Mesenchymal stem cell (in vitro differentiated cells and primary cell): Measurements from ENCODE around the gene MAN1A1.
A peak's percentile ranks its signal among the peaks of the same experiment; 100 is the strongest.

Source experiments
- DNase-seq: peaks from one replicate; pipeline ENCODE4 v3.0.0-alpha.2; 2013
- H2AFZ ChIP-seq: one replicate; pipeline ENCODE4 v1.6.1; 2013; ENCODE audit warnings: low read depth, mild to moderate bottlenecking, control low read depth, inconsistent platforms, low read length, moderate library complexity
- H2AK5ac ChIP-seq: 2 replicates; pipeline ENCODE4 v1.6.1; 2013; ENCODE audit warnings: low read length, moderate library complexity, mild to moderate bottlenecking, inconsistent platforms; ENCODE audit not compliant: severe bottlenecking
- H2BK120ac ChIP-seq: one replicate; pipeline ENCODE4 v1.6.1; 2013; ENCODE audit warnings: low read depth, mild to moderate bottlenecking, inconsistent platforms, low read length, moderate library complexity
- H2BK12ac ChIP-seq, 2 experiments: one replicate each; pipeline ENCODE4 v1.6.1; 2013; ENCODE audit warnings: inconsistent platforms in 2 of 2, low read length in 2 of 2, mild to moderate bottlenecking in 2 of 2, moderate library complexity in 2 of 2, control low read depth in 1 of 2
- H2BK15ac ChIP-seq: one replicate; pipeline ENCODE4 v1.6.1; 2013; ENCODE audit warnings: mild to moderate bottlenecking, low read depth, inconsistent platforms; ENCODE audit not compliant: poor library complexity, severe bottlenecking
- H2BK5ac ChIP-seq: 2 replicates; pipeline ENCODE4 v1.6.1; 2013; ENCODE audit warnings: low read depth, mild to moderate bottlenecking, low read length, control low read depth, inconsistent platforms; ENCODE audit not compliant: poor library complexity, severe bottlenecking
- H3K14ac ChIP-seq, 2 experiments: one replicate each; pipeline ENCODE4 v1.6.1; 2013; ENCODE audit warnings: inconsistent platforms in 2 of 2, low read length in 2 of 2, control low read depth in 1 of 2, mild to moderate bottlenecking in 1 of 2, moderate library complexity in 1 of 2
- H3K18ac ChIP-seq, 2 experiments: one replicate each; pipeline ENCODE4 v1.6.1; 2013; ENCODE audit warnings: inconsistent platforms in 2 of 2, low read length in 2 of 2, control low read depth in 1 of 2, low read depth in 1 of 2, mild to moderate bottlenecking in 1 of 2
- H3K23ac ChIP-seq, 2 experiments: one replicate each; pipeline ENCODE4 v1.6.1; 2013; ENCODE audit warnings: inconsistent platforms in 2 of 2, low read length in 2 of 2, mild to moderate bottlenecking in 2 of 2, moderate library complexity in 2 of 2, control low read depth in 1 of 2
- H3K27ac ChIP-seq: 2 replicates; pipeline ENCODE4 v1.5.1; 2013; ENCODE audit warnings: mild to moderate bottlenecking, moderate library complexity, low read length, control low read depth, inconsistent platforms; ENCODE audit not compliant: poor library complexity, severe bottlenecking
- H3K27me3 ChIP-seq, 2 experiments: 2 replicates each; pipeline versions ENCODE4 v1.6.1 to v1.7.0; 2013; ENCODE audit warnings: low read length in 2 of 2, mild to moderate bottlenecking in 2 of 2, moderate library complexity in 2 of 2, control low read depth in 1 of 2, inconsistent platforms in 1 of 2; ENCODE audit not compliant: control insufficient read depth in 1 of 2, insufficient read depth in 1 of 2
- H3K36me3 ChIP-seq, 2 experiments: 2 replicates each; pipeline versions ENCODE4 v1.6.1 to v1.7.0; 2013; ENCODE audit warnings: low read length in 2 of 2, control low read depth in 1 of 2, inconsistent platforms in 1 of 2, low read depth in 1 of 2, mild to moderate bottlenecking in 1 of 2; ENCODE audit not compliant: insufficient read depth in 2 of 2, control insufficient read depth in 1 of 2
- H3K4ac ChIP-seq, 2 experiments: one replicate each; pipeline ENCODE4 v1.6.1; 2013; ENCODE audit warnings: inconsistent platforms in 2 of 2, low read length in 2 of 2, mild to moderate bottlenecking in 2 of 2, moderate library complexity in 2 of 2, control low read depth in 1 of 2, low read depth in 1 of 2
- H3K4me1 ChIP-seq: 2 replicates; pipeline ENCODE4 v1.6.1; 2013; ENCODE audit warnings: low read depth, low read length, control low read depth; ENCODE audit not compliant: control insufficient read depth, insufficient read depth
- H3K4me2 ChIP-seq: 2 replicates; pipeline ENCODE4 v1.6.1; 2013; ENCODE audit warnings: low read length, mild to moderate bottlenecking, inconsistent platforms; ENCODE audit not compliant: poor library complexity, severe bottlenecking
- H3K4me3 ChIP-seq, 2 experiments: 2 replicates each; pipeline versions ENCODE4 v1.5.1 to v1.7.0; 2013; ENCODE audit warnings: low read length in 2 of 2, mild to moderate bottlenecking in 2 of 2, control low read depth in 1 of 2, low read depth in 1 of 2; ENCODE audit not compliant: insufficient read depth in 1 of 2
- H3K79me1 ChIP-seq: replicated peaks from 2 replicates; pipeline ENCODE4 v1.6.1; 2013; ENCODE audit warnings: mild to moderate bottlenecking, control low read depth, low read length, inconsistent platforms; ENCODE audit not compliant: poor library complexity, severe bottlenecking
- H3K9ac ChIP-seq: 2 replicates; pipeline ENCODE4 v1.7.0; 2013; ENCODE audit warnings: mild to moderate bottlenecking, low read length, moderate library complexity
- H3K9me3 ChIP-seq: 2 replicates; pipeline ENCODE4 v1.7.0; 2013; ENCODE audit warnings: mild to moderate bottlenecking, low read length; ENCODE audit not compliant: control insufficient read depth
- H4K8ac ChIP-seq: one replicate; pipeline ENCODE4 v1.6.1; 2013; ENCODE audit warnings: inconsistent platforms, mild to moderate bottlenecking, low read length, moderate library complexity
- H4K91ac ChIP-seq: one replicate; pipeline ENCODE4 v1.6.1; 2013; ENCODE audit warnings: mild to moderate bottlenecking, low read length, inconsistent platforms
- WGBS: methylation state at CpG from one replicate; pipeline ENCODE4 v1.1.7; 2013; ENCODE audit warnings: mixed read lengths; 5-methylcytosine and 5-hydroxymethylcytosine counted together

The MAN1A1 gene

DNA sequence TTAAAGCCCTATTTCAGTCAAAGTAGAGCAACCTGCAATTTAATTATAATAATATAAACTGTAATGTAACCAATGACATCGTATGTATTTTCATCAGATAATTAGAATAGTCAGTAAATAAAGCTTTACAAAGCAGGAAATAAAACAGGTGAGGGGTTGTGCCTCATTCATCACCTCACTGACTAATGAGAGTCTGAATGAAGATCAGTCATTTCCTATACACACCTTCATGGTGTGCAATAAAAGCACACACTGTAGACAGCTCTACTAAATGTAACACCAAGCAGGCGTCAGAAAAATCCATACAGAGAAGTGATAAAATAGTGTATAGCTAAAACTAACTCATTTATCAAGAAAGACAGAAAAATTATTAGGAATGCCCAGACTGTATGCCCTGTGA lies 105.9 kb downstream of the MAN1A1 start:
- H2AFZ ChIP-seq, result no peak overlapping the region
- no peak overlapping the region for H3K27ac ChIP-seq
- no peak overlapping the region for H3K23ac ChIP-seq
- no peak overlapping the region for H3K14ac ChIP-seq
- H3K4me2 ChIP-seq, result no peak overlapping the region
- H3K4ac ChIP-seq, result no peak overlapping the region
- H3K18ac ChIP-seq, result no peak overlapping the region
- no peak overlapping the region for H3K9ac ChIP-seq
- peaks cover 0 to 61% of the 10 kb centered on the region in 2 experiments for H3K36me3 ChIP-seq
- H4K8ac ChIP-seq, result no peak overlapping the region
- no peaks in the 10 kb centered on the region for H3K9me3 ChIP-seq
- no peak overlapping the region for H3K4me3 ChIP-seq
- no peak overlapping the region for H2AK5ac ChIP-seq
- no peaks in the 10 kb centered on the region for H3K79me1 ChIP-seq
- H2BK5ac ChIP-seq, result no peak overlapping the region
- WGBS, result no CpG with 5 or more reads among the region's 2 CpGs
- peaks cover 2% of the 10 kb centered on the region for H3K4me1 ChIP-seq
- no peak overlapping the region for H2BK120ac ChIP-seq
- no peak for DNase-seq
- H3K27me3 ChIP-seq, result no peaks in the 10 kb centered on the region
- H2BK15ac ChIP-seq, result no peak overlapping the region
- H4K91ac ChIP-seq, result no peak overlapping the region
- H2BK12ac ChIP-seq, result no peak overlapping the region

DNA sequence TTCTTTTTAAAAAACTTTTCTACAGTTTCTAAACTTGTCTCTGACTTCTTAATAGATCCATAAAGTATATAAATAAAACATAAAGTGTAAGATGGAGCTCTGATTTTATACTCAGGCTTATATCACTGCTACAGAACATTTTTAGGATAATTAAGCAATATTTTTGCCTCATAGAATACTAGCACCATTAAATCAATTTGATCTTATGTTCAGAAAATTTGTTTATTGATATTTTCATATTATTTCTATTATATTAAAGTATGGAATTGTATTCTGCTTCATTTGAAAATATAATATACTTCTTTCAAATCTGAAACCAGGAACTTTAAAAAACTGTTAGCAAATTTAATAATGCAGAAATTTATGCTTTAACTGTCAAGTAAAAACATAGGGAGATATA lies 106.5 kb downstream of the MAN1A1 start:
- no peak overlapping the region for H3K14ac ChIP-seq
- H2AK5ac ChIP-seq, result no peak overlapping the region
- H3K4ac ChIP-seq, result no peak overlapping the region
- peaks cover 2% of the 10 kb centered on the region for H3K4me1 ChIP-seq
- no peaks in the 10 kb centered on the region for H3K27me3 ChIP-seq
- no peak overlapping the region for H3K4me3 ChIP-seq
- no peak overlapping the region for H2BK15ac ChIP-seq
- H3K23ac ChIP-seq, result no peak overlapping the region
- H2AFZ ChIP-seq, result no peak overlapping the region
- DNase-seq, result no peak
- no peak overlapping the region for H4K91ac ChIP-seq
- H2BK120ac ChIP-seq, result no peak overlapping the region
- peaks cover 0 to 55% of the 10 kb centered on the region in 2 experiments for H3K36me3 ChIP-seq
- no peak overlapping the region for H2BK5ac ChIP-seq
- no peak overlapping the region for H3K4me2 ChIP-seq
- H4K8ac ChIP-seq, result no peak overlapping the region
- no peak overlapping the region for H3K27ac ChIP-seq
- H3K18ac ChIP-seq, result no peak overlapping the region
- H3K9me3 ChIP-seq, result no peaks in the 10 kb centered on the region
- no peak overlapping the region for H2BK12ac ChIP-seq
- no peaks in the 10 kb centered on the region for H3K79me1 ChIP-seq
- H3K9ac ChIP-seq, result no peak overlapping the region

GRCh38 chr6:119241540-119242309 lies 107.8 kb downstream of the MAN1A1 start:
- Histone ChIP-seq H3K4me3 (no peak overlapping the region), H3K4ac (no peak overlapping the region), H3K36me3 (peaks cover 0 to 50% of the 10 kb centered on the region in 2 experiments), H2BK15ac (no peak overlapping the region), H3K9me3 (no peaks in the 10 kb centered on the region), H3K27me3 (no peaks in the 10 kb centered on the region), H3K79me1 (no peaks in the 10 kb centered on the region), H3K4me2 (no peak overlapping the region), H3K4me1 (peaks cover 2% of the 10 kb centered on the region), H2BK5ac (no peak overlapping the region), H2BK12ac (peak overlapping the region in 1 of 2 experiments; percentile 63), H3K18ac (no peak overlapping the region), H3K9ac (peak overlapping the region; percentile 7), H3K14ac (no peak overlapping the region), H4K91ac (no peak overlapping the region), H3K27ac (no peak overlapping the region), H4K8ac (no peak overlapping the region), H3K23ac (no peak overlapping the region), H2BK120ac (no peak overlapping the region), H2AK5ac (no peak overlapping the region), H2AFZ (no peak overlapping the region)
- no CpG with 5 or more reads among the region's 3 CpGs for WGBS
- peak; percentile 33 for DNase-seq

GRCh38 chr6:119241111-119241465 lies 108.5 kb downstream of the MAN1A1 start:
- no peaks in the 10 kb centered on the region for H3K27me3 ChIP-seq
- no peak overlapping the region for H3K18ac ChIP-seq
- H3K4me2 ChIP-seq, result no peak overlapping the region
- WGBS, result 0% methylated on average over 2 of the region's 2 CpGs
- peak overlapping the region; percentile 7 for H3K9ac ChIP-seq
- H3K4ac ChIP-seq, result no peak overlapping the region
- H4K91ac ChIP-seq, result no peak overlapping the region
- no peaks in the 10 kb centered on the region for H3K9me3 ChIP-seq
- H2BK120ac ChIP-seq, result no peak overlapping the region
- H2BK5ac ChIP-seq, result no peak overlapping the region
- no peak overlapping the region for H4K8ac ChIP-seq
- H2BK12ac ChIP-seq, result no peak overlapping the region
- H3K36me3 ChIP-seq, result peaks cover 2 to 49% of the 10 kb centered on the region in 2 experiments
- H3K79me1 ChIP-seq, result peaks cover 2% of the 10 kb centered on the region
- peaks cover 2% of the 10 kb centered on the region for H3K4me1 ChIP-seq
- DNase-seq, result peak; percentile 93
- H3K27ac ChIP-seq, result peak overlapping the region; percentile 23
- no peak overlapping the region for H3K4me3 ChIP-seq
- no peak overlapping the region for H2AK5ac ChIP-seq
- no peak overlapping the region for H2AFZ ChIP-seq
- H2BK15ac ChIP-seq, result no peak overlapping the region
- H3K14ac ChIP-seq, result no peak overlapping the region
- H3K23ac ChIP-seq, result no peak overlapping the region
